Thyroid gland (tissue), 4 donors: Measurements from ENCODE around the gene FDCSP. TPM values are rescaled to one million over a fixed set of nuclear protein-coding genes. Genes with fewer than 3 reads are reported as not detected.
"Not testable (repeated sequence)": the region's sequence is repeated elsewhere in the genome, so short reads cannot be mapped to it uniquely, and the experiment has no call there.

ENCODE experiments used
- DNase-seq, 2 donors: peaks; one replicate each; pipeline ENCODE4 v3.0.0-alpha.2; 2019
- H3K27ac ChIP-seq, 3 donors: fragments of 200-600 bp; sonication (generic); 1 replicate in 2 of 3; 2 replicates in 1 of 3; pipeline ENCODE4 v1.5.1; 2016 to 2019; ENCODE audit warnings: mild to moderate bottlenecking in 1 of 3, moderate library complexity in 1 of 3
- H3K27me3 ChIP-seq: fragments of 200-600 bp; sonication (generic); one replicate; pipeline ENCODE4 v1.5.1; 2019
- H3K36me3 ChIP-seq, 2 donors: fragments of 200-600 bp; sonication (generic); one replicate each; pipeline ENCODE4 v1.5.1; 2016 to 2019
- H3K4me1 ChIP-seq, 2 donors: fragments of 200-600 bp; sonication (generic); one replicate each; pipeline ENCODE4 v1.5.1; 2017 to 2019
- H3K4me3 ChIP-seq, 3 donors: fragments of 200-600 bp; sonication (generic); replicated peaks in 1 of 3; 1 replicate in 2 of 3; 2 replicates in 1 of 3; pipeline ENCODE4 v1.5.1; 2016; ENCODE audit warnings: mild to moderate bottlenecking in 1 of 3
- H3K9me3 ChIP-seq: fragments of 200-600 bp; sonication (generic); one replicate; pipeline ENCODE4 v1.5.1; 2017
- POLR2A ChIP-seq, 2 donors: fragments of 450-650 bp; IDR thresholded peaks; one replicate each; pipeline ENCODE4 v1.6.1; 2017; ENCODE audit warnings: antibody characterized with exemption in 2 of 2, mild to moderate bottlenecking in 2 of 2, moderate library complexity in 1 of 2
- WGBS, 2 donors: methylation state at CpG; one replicate each; pipeline ENCODE4 v1.1.5; 2017; 5-methylcytosine and 5-hydroxymethylcytosine counted together
- intact Hi-C: fragments of 100-400 bp; cut with DNase I; formaldehyde crosslinking; loops from one replicate; pipeline ENCODE4 v1.15.1; 2023
- total RNA-seq, 4 donors: library from RNA; depleted of rRNA; stranded (reverse); fragments of >200 nt; gene quantifications; one replicate each; pipeline ENCODE4 v1.2.3, GENCODE V29; 2016
- TF ChIP-seq, protein P1 (sequence below), 6 experiments: fragments of 200-600 bp in 3 of 6; fragments of 450-650 bp in 3 of 6; sonication (generic) in 3 of 6; IDR thresholded peaks; one replicate each; pipeline ENCODE4 v1.5.1; 2016 to 2019; ENCODE audit warnings: antibody characterized with exemption in 6 of 6, mild to moderate bottlenecking in 2 of 6, inconsistent platforms in 1 of 6, moderate library complexity in 1 of 6

FDCSP gene
- total RNA-seq, 4 donors from 2014 or later = not detected

DNA sequence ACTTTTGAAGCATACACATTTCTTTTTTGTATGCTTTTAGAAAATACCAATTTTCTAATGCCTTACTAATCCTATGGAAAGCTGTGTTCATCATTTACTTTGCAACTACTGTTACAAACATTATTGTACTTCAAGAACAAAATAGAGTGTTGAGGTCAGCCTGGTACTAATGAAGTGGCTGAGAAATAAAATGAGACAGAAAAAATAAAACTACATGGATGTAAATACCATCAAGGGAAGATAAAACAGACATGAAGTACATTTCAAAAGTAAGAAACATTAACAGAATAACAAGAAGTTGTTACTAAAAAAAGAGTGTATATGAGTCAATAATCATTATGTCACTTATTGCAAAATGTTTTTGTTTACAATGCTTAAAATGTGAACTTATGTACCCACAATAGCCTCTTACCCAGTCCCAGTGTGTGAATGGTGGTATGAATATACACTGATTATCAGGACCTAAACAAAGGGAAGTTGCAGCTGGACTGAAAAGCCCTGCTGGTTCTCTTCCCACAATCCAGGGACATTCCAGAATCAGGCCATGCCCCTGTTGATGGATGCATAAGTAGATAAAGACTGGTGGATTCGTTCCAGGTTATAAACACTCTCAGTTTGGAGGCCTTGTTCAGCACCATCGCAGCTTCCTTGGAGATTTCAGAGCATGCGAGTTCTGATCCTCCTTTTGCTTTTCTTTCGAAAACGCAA lies 14.1 kb downstream of the FDCSP start:
- Histone ChIP-seq H3K9me3 (no peaks in the 10 kb centered on the region), H3K27ac (no peak overlapping the region), H3K27me3 (no peaks in the 10 kb centered on the region), H3K36me3 (no peaks in the 10 kb centered on the region), H3K4me1 (peaks cover 0 to 9% of the 10 kb centered on the region in 2 donors), H3K4me3 (no peak overlapping the region)
- no peak for TF ChIP-seq POLR2A (IDR thresholded peaks at IDR 0.05)
- TF ChIP-seq, protein P1, sequence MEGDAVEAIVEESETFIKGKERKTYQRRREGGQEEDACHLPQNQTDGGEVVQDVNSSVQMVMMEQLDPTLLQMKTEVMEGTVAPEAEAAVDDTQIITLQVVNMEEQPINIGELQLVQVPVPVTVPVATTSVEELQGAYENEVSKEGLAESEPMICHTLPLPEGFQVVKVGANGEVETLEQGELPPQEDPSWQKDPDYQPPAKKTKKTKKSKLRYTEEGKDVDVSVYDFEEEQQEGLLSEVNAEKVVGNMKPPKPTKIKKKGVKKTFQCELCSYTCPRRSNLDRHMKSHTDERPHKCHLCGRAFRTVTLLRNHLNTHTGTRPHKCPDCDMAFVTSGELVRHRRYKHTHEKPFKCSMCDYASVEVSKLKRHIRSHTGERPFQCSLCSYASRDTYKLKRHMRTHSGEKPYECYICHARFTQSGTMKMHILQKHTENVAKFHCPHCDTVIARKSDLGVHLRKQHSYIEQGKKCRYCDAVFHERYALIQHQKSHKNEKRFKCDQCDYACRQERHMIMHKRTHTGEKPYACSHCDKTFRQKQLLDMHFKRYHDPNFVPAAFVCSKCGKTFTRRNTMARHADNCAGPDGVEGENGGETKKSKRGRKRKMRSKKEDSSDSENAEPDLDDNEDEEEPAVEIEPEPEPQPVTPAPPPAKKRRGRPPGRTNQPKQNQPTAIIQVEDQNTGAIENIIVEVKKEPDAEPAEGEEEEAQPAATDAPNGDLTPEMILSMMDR (IDR thresholded peaks at IDR 0.05) = no peak
- intact Hi-C loops = no loop called here
- DNase-seq = no peak
- WGBS, 2 donors = 60 to 64% methylated on average over 5 of the region's 5 CpGs

DNA sequence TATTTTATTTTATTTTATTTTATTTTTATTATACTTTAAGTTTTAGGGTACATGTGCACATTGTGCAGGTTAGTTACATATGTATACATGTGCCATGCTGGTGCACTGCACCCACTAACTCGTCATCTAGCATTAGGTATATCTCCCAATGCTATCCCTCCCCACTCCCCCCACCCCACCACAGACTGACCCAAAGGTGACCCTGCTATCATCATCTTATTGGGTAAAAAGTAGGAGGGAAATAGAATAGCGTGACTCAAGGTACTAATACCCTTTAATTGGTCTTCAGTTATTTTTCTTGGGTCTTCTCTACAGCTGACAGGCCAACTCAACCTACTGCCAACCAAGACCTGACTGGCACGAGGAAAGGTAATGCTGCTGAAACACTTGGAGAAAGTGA lies 16.4 kb downstream of the FDCSP start, which contains the start of gene CSN3:
CSN3 (plus strand) TSS at position 301 of the 400 bp plus-strand sequence. CDS start 2,223 bp downstream, outside the sequence.
- H3K4me1 ChIP-seq = not testable (repeated sequence)

DNA sequence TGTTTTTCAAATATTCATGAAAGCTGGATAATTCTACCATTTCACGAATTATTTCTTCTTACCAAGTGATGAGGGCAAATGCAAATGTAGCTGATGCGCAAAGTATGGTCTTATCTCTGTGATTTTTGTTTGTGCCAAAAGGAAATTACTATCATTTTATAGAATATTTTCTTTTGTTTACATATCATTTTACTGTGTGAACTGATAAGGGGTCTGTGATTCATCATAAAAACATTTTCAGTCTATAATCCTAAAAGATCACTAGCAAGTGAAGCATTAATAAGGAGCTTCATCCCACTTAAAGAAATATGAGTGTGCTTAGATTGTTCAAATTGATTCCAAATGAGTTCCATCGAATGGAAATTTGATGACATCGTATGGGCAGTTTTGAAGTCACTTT lies 17.2 kb downstream of the FDCSP start:
- H3K36me3 ChIP-seq = no peaks in the 10 kb centered on the region
- peaks cover 0 to 9% of the 10 kb centered on the region in 2 donors for H3K4me1 ChIP-seq
- H3K9me3 ChIP-seq = no peaks in the 10 kb centered on the region
- no peak overlapping the region for H3K27ac ChIP-seq
- TF ChIP-seq, protein P1 (IDR thresholded peaks at IDR 0.05) = no peak
- no peak for TF ChIP-seq POLR2A (IDR thresholded peaks at IDR 0.05)
- WGBS, 2 donors = 67 to 70% methylated on average over 4 of the region's 4 CpGs
- intact Hi-C loops = no loop called here
- no peaks in the 10 kb centered on the region for H3K27me3 ChIP-seq
- H3K4me3 ChIP-seq = no peak overlapping the region
- no peak for DNase-seq

More for the DNA sequence above, 16.4 kb downstream of the FDCSP start, which contains the start of gene CSN3:
- 91 to 97% methylated on average over 3 of the region's 3 CpGs for whole genome bisulfite sequencing, 2 donors
- H3K4me3 ChIP-seq, intact Hi-C loops, DNase-seq, H3K9me3 ChIP-seq, H3K36me3 ChIP-seq, H3K27me3 ChIP-seq, H3K27ac ChIP-seq: not testable (repeated sequence)

DNA sequence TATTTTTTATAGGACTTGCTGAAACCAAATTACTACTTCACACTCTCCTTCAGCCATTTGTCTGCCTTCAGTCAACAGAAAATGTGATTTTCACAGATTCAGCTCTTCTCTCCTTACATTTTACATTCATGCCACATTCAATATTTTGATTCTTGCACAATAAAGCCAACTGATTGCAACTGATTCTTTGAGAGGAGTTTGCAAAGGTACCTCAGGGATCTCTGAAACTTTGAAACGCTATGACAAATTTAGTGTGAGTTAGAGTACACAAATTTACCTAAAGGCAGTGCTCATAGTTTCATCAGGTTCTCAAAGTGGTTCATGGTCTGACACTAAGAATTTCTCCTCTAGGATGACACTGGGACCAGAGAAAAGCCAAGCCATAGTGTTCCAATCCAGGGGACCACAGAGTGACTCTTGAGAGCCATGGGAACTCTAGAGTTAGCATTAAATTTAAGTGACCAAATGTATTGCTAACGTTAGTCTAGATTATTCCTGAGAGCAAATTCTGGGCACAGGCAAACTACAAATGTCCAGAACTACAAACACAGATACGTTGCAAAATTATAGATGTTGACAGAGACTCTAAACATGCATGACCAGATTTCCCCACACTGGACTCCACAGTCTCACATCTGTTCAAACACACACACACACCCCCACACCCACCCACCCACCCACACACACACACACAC lies 25.5 kb downstream of the FDCSP start:
- Histone ChIP-seq H3K36me3 (no peaks in the 10 kb centered on the region), H3K4me3 (no peak overlapping the region), H3K27me3 (no peaks in the 10 kb centered on the region), H3K4me1 (no peaks in the 10 kb centered on the region), H3K27ac (no peak overlapping the region), H3K9me3 (no peaks in the 10 kb centered on the region)
- WGBS, 2 donors = 71 to 80% methylated on average over 3 of the region's 3 CpGs
- TF ChIP-seq, protein P1 (IDR thresholded peaks at IDR 0.05) = no peak
- TF ChIP-seq POLR2A (IDR thresholded peaks at IDR 0.05) = no peak
- intact Hi-C loops = no loop called here
- DNase-seq = no peak

DNA sequence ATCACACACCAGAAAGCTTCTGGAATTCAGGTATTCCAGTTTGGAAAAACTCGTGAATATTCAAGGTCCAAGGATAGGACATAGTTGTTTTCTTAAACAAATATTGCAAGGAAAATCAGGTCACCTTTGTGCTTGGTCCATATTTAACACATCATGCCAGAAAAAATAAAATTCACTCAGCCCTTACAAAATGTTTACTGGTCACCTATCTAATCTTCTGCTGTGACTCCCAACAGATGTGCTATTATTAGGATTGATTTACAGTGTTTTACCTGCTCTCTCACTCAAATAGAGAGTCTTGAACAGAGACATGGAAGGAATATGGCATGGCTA lies 26.0 kb downstream of the FDCSP start:
- Histone ChIP-seq H3K9me3 (no peaks in the 10 kb centered on the region), H3K27ac (no peak overlapping the region), H3K4me1 (no peaks in the 10 kb centered on the region), H3K4me3 (no peak overlapping the region), H3K27me3 (no peaks in the 10 kb centered on the region), H3K36me3 (no peaks in the 10 kb centered on the region)
- WGBS, 2 donors = 79 to 80% methylated on average over 1 of the region's 1 CpG
- intact Hi-C loops = no loop called here
- TF ChIP-seq, protein P1 (IDR thresholded peaks at IDR 0.05) = no peak
- TF ChIP-seq POLR2A (IDR thresholded peaks at IDR 0.05) = no peak
- DNase-seq = no peak
